ENCODE measurements around the gene APCDD1.
"Not testable (repeated sequence)": the region's sequence is repeated elsewhere in the genome, so short reads cannot be mapped to it uniquely, and the experiment has no call there.

The APCDD1 gene

GRCh38 chr18:10530002-10530401, 75.6 kb downstream of the APCDD1 start:
- no peak for DNase-seq

GRCh38 chr18:10530852-10531251, 76.4 kb downstream of the APCDD1 start:
- no peak for DNase-seq

DNA sequence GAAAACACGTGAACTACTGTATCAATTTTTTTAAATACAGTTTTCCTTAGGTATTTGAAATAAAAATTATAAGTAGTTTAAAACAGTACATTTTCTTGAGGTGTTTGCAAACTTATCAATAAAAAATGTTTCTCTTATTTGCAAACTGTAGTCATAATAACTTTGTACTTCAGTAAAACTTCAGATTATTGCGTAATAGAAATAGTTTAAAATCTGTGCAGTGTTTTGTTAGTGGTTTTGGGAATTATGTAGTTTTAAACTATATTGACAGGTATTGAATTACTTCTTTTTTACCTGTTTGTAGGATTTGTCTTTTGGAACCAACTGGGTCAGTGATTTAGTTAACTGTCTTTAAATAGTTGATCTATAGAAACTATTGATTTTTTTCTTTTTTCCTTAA, 78.7 kb downstream of the APCDD1 start:
- DNase-seq = no peak

DNA sequence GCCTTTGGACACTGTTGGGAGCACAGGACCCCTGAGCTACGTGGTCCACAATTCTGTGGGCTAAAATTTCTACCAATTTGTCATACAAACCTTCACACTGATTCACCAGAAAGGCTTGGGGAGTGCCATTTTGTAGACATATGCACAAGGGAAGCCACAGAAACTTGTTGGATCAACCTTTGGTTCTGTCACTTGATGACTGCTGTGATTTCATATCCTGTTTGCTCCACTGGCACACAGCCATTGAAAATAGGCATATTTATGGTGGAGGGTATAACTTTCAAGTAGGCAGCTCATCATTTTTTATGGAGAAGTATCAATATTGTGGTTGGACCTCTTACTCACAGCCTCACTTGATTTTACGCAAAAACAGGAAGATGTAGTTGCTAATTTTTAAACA, 81.8 kb downstream of the APCDD1 start:
- DNase-seq = no peak

GRCh38 chr18:10537765-10538164, 83.3 kb downstream of the APCDD1 start:
- no peak for DNase-seq

DNA sequence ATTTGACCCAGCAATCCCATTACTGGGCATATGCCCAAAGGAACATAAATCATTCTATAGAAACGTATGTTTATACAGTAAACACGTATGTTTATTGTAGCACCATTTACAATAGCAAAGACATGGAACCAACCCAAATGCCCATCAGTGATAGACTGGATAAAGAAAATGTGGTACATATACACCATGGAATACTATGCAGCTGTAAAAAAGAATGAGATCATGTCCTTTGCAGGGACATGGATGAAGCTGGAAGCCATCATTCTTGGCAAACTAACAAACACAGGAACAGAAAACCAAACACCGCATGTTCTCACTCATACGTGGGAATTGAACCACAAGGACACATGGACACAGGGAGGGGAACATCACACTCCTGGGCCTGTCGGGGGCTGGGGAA, 84.7 kb downstream of the APCDD1 start:
- not testable (repeated sequence) for DNase-seq

Data from CD4-positive, alpha-beta T cell treated with Interleukin-17A for 1 hour (primary cell).